Measurements from ENCODE around the gene STRIP1.

The STRIP1 gene

GRCh38 chr1:110098222-110099026, 64.0 kb downstream of the STRIP1 start:
- DNase-seq: no peak

GRCh38 chr1:110100335-110100734, 65.9 kb downstream of the STRIP1 start:
- DNase-seq: no peak

GRCh38 chr1:110102081-110102480, 67.7 kb downstream of the STRIP1 start:
- DNase-seq: no peak
